ENCODE results near the gene CHM.
"Not testable (repeated sequence)": the region's sequence is repeated elsewhere in the genome, so short reads cannot be mapped to it uniquely, and the experiment has no call there.

The CHM gene

DNA sequence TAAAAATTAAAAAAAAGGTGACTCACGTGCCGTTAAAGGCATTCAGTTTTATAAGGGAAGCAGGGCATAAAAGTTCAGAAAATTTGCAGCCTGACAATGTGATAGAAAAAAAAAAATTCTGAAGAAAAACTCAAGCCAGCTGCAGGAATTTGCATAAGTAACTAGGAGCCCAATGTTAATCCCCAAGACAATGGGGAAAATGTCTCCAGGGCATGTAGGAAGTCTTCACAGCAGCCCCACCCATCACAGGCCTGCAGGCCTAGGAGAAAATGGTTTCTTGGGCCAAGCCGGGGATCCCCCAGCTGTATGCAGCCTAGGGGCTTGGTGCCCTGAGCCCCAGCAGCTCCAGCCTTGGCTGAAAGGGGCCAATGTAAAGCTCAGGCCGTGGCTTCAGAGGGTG, 31.2 kb downstream of the CHM start:
- no peak overlapping the region for H3K4me3 ChIP-seq (ENCODE audit: low read depth, low read length)

DNA sequence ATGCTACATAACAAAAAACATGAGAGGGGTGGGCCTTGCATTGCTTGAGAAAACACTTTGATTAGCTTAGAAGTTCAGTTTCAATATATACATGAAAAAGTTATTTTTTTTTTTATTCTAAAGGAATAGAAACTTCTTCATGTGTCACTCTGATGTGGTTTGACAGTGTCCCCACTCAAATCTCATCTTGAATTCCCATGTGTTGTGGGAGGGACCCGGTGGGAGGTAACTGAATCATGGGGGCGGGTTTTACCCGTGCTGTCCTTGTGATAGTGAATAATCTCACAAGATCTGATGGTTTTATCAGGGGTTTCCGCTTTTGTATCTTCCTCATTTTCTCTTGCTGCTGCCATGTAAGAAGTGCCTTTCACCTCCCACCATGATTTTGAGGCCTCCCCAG, 32.4 kb downstream of the CHM start:
- H3K4me3 ChIP-seq (ENCODE audit: low read depth, low read length), result not testable (repeated sequence)

More for the DNA sequence above, 31.2 kb downstream of the CHM start:
- TF ChIP-seq, protein P1, sequence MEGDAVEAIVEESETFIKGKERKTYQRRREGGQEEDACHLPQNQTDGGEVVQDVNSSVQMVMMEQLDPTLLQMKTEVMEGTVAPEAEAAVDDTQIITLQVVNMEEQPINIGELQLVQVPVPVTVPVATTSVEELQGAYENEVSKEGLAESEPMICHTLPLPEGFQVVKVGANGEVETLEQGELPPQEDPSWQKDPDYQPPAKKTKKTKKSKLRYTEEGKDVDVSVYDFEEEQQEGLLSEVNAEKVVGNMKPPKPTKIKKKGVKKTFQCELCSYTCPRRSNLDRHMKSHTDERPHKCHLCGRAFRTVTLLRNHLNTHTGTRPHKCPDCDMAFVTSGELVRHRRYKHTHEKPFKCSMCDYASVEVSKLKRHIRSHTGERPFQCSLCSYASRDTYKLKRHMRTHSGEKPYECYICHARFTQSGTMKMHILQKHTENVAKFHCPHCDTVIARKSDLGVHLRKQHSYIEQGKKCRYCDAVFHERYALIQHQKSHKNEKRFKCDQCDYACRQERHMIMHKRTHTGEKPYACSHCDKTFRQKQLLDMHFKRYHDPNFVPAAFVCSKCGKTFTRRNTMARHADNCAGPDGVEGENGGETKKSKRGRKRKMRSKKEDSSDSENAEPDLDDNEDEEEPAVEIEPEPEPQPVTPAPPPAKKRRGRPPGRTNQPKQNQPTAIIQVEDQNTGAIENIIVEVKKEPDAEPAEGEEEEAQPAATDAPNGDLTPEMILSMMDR (IDR thresholded peaks at IDR 0.05; ENCODE audit: borderline replicate concordance, insufficient read depth, low read depth, low read length), result no peak

DNA sequence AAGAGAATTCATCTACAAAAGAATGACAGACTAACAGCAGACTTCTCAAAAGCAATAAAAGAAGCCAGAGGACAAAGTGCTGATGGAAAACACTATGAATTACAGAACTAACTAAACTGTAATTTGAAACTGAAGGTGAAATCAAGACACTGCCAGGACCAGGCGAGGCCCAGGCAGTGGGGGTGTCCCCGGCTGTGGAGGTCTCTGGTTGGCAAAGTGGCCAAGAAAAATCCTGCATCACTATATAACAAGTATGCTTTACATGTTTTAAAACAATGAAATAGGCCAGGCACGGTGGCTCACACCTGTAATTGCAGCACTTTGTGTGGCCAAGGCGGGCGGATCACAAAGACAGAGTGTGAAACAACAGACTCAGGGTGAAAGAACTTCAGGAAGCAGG, 32.9 kb downstream of the CHM start:
- TF ChIP-seq, protein P1 (IDR thresholded peaks at IDR 0.05; ENCODE audit: borderline replicate concordance, insufficient read depth, low read depth, low read length), result no peak
- no peak overlapping the region for H3K4me3 ChIP-seq (ENCODE audit: low read depth, low read length)

DNA sequence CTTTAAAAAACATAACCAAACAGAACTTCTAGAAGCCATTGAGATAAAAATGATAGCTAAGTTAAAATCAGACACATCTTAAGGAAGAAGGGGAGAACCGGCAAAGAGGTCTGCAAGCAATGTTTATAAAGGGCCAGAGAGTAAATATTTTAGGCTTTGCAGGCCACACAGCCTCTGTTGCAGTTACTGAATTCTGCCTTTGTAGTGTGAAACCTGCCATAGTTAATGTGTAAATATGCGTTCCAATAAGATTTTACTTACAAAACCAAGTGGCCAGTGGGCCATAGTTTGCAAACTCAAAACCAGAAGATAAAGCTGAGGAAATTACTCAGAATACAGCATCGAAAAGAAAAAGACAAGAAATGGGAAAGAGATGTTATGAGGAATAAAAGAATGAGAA, 33.6 kb downstream of the CHM start:
- no peak overlapping the region for H3K4me3 ChIP-seq (ENCODE audit: low read depth, low read length)
- TF ChIP-seq, protein P1 (IDR thresholded peaks at IDR 0.05; ENCODE audit: borderline replicate concordance, insufficient read depth, low read depth, low read length), result no peak

DNA sequence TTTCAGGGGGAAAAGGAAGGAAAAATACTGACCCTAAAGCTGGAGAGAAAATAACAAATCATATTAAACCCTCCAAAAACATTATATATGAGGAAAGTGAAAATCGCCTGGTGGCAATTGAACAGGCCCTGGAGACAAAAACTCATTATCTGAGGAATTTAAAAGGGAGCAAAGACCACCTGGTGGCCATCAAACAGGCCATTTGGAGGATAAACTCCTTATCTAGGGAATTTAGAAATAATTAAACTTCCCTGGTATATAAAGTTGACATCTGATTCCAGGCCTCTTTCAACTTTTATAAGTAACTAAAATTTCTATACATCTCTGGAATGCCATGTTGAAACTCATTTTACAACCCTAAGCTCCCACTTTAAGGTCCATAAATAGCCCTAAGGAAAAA, 35.2 kb downstream of the CHM start:
- TF ChIP-seq, protein P1 (IDR thresholded peaks at IDR 0.05; ENCODE audit: borderline replicate concordance, insufficient read depth, low read depth, low read length), result no peak
- no peak overlapping the region for H3K4me3 ChIP-seq (ENCODE audit: low read depth, low read length)

DNA sequence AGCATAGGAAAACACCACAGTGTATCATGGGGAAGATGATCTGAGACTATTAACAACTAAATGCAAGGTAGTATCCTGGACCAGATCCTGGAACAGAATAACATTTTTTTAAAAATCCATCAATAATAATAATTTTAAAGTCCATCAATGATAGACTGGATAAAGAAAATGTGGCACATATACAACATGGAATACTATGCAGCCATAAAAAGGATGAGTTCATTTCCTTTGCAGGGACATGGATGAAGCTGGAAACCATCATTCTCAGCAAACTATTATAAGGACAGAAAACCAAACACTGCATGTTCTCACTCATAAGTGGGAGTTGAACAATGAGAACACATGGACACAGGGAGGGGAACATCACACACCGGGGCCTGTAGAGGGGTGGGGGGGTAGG, 37.6 kb downstream of the CHM start:
- not testable (repeated sequence) for H3K4me3 ChIP-seq (ENCODE audit: low read depth, low read length)

DNA sequence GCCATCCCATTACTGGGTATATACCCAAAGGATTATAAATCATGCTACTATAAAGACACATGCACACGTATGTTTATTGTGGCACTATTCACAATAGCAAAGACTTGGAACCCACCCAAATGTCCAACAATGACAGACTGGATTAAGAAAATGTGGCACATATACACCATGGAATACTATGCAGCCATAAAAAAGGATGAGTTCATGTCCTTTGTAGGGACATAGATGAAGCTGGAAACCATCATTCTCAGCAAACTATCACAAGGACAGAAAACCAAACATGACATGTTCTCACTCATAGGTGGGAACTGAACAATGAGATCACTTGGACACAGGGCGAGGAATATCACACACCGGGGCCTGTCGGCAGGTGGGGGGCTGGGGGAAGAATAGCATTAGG, 39.5 kb downstream of the CHM start:
- H3K4me3 ChIP-seq (ENCODE audit: low read depth, low read length), result not testable (repeated sequence)

DNA sequence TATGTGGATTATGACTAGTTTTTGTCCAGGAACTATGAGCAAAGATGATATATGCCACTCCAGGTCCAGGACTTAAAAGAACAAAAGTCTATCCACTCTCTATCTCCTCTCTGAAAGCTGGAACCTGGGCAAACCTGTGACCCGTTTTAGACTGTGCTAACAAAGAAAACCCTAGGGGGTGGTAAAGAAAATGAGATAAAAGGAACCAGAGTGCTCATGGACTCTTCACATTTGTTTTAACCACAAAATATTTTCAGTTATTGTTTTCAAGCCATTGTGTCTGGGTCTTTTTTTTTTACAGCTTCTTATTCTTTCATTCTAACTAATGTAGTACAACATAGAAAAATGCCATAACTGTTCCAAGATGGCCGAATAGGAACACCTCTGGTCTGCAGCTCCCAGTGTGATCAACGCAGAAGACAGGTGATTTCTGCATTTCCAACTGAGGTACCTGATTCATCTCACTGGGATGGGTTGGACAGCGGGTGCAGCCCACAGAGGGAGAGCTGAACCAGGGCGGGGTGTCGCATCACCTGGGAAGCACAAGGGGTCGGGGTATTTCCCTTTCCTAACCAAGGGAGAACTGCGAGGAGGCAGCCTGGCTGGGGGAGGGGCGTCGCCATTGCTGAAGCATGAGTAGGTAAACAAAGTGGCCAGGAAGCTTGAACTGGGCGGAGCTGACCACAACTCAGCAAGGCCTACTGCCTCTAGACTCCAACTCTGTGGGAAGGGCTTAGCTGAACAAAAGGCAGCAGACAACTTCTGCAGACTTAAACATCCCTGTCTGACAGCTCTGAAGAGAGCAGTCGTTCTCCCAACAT, 45.1 kb downstream of the CHM start:
- TF ChIP-seq, protein P1 (IDR thresholded peaks at IDR 0.05; ENCODE audit: borderline replicate concordance, insufficient read depth, low read depth, low read length), result no peak
- H3K4me3 ChIP-seq (ENCODE audit: low read depth, low read length), result no peak overlapping the region

DNA sequence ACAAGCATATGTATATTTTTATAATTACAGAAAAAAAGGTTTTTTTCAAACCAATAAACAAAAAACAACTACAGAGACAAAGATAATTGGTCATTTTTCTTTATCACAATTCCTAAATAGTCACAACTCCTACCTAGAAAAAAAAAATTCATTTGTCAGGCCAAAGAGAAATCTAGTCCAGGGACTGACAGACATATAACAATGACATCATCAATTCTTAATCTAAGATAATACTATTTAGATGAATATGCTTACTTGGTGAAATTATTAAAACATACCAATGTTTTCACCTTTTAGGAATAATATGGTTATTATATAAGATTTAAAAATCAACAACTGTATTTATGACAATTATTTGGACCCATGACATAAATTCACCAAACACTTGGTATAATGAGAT, 48.4 kb downstream of the CHM start:
- no peak overlapping the region for H3K4me3 ChIP-seq (ENCODE audit: low read depth, low read length)
- TF ChIP-seq, protein P1 (IDR thresholded peaks at IDR 0.05; ENCODE audit: borderline replicate concordance, insufficient read depth, low read depth, low read length), result no peak
